Neural cell (in vitro differentiated cells): ENCODE measurements around the gene PCYT2.

ENCODE experiments used
- EP300 ChIP-seq: fragments of 450-650 bp; conservative IDR thresholded peaks from 2 replicates; pipeline ENCODE4 v1.6.1; 2014; ENCODE audit warnings: antibody characterized with exemption, mild to moderate bottlenecking, moderate library complexity; ENCODE audit not compliant: poor library complexity, severe bottlenecking
- EZH2 ChIP-seq: fragments of 200-600, 300-800 bp; shearing (Covaris generic), sonication (generic); IDR thresholded peaks from 2 replicates; pipeline ENCODE4 v1.6.1; 2014; ENCODE audit warnings: antibody characterized with exemption, low read length, borderline replicate concordance, mild to moderate bottlenecking; ENCODE audit not compliant: insufficient read depth, poor library complexity, severe bottlenecking
- MXI1 ChIP-seq: fragments of 450-650 bp; conservative IDR thresholded peaks from 2 replicates; pipeline ENCODE4 v1.6.1; 2014; ENCODE audit warnings: antibody characterized with exemption, mild to moderate bottlenecking; ENCODE audit not compliant: poor library complexity, severe bottlenecking
- POLR2AphosphoS5 ChIP-seq: IDR thresholded peaks from 2 replicates; pipeline ENCODE4 v1.6.1; 2012
- RAD21 ChIP-seq: fragments of 450-650 bp; conservative IDR thresholded peaks from 2 replicates; pipeline ENCODE4 v1.6.1; 2014; ENCODE audit warnings: antibody characterized with exemption, mild to moderate bottlenecking, moderate library complexity
- SMC3 ChIP-seq: fragments of 450-650 bp; conservative IDR thresholded peaks from 2 replicates; pipeline ENCODE4 v1.6.1; 2014; ENCODE audit warnings: antibody characterized with exemption, mild to moderate bottlenecking, moderate library complexity; ENCODE audit not compliant: poor library complexity
- TAF1 ChIP-seq: IDR thresholded peaks from 2 replicates; pipeline ENCODE4 v1.6.1; 2012; ENCODE audit warnings: low read depth
- TF ChIP-seq, protein P1 (sequence below): fragments of 450-650 bp; IDR thresholded peaks from 2 replicates; pipeline ENCODE4 v1.5.1; 2014; ENCODE audit warnings: antibody characterized with exemption, mild to moderate bottlenecking, moderate library complexity; ENCODE audit not compliant: poor library complexity, severe bottlenecking
- TF ChIP-seq, protein P2 (sequence below): IDR thresholded peaks from 2 replicates; pipeline ENCODE4 v1.6.1; 2012; ENCODE audit warnings: borderline replicate concordance

DNA sequence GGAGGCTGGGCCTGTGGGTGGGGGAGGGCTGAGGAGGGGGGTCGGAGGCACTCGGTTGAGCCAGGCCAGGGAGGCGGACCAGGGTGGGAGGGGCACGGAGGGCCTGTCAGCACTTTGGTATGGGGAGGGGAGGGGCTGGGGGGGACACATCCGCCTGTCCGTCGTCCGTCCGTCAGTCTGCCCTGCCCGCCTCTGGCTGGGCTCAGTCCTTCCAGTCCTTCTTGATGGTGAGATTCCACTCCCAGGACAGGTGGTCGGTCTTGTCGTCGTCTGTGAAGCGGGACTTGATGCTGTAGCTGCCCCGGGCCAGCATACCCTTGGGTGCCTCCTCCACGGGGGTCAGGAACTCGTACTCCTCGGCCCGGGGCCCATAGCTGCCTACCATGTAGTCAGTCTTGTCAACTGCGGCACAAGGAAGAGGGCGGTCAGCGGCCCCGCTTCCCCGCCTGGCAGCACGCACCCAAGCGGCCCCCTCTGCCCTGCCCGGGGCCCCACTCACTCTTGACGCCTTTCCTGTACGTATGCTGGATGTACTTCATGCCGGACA is 42.5 kb downstream of the PCYT2 start:
- TF ChIP-seq EZH2 (no peak), EP300 (no peak), POLR2AphosphoS5 (no peak), SMC3 (no peak), RAD21 (no peak), TAF1 (no peak), MXI1 (no peak)
- TF ChIP-seq, protein P1, sequence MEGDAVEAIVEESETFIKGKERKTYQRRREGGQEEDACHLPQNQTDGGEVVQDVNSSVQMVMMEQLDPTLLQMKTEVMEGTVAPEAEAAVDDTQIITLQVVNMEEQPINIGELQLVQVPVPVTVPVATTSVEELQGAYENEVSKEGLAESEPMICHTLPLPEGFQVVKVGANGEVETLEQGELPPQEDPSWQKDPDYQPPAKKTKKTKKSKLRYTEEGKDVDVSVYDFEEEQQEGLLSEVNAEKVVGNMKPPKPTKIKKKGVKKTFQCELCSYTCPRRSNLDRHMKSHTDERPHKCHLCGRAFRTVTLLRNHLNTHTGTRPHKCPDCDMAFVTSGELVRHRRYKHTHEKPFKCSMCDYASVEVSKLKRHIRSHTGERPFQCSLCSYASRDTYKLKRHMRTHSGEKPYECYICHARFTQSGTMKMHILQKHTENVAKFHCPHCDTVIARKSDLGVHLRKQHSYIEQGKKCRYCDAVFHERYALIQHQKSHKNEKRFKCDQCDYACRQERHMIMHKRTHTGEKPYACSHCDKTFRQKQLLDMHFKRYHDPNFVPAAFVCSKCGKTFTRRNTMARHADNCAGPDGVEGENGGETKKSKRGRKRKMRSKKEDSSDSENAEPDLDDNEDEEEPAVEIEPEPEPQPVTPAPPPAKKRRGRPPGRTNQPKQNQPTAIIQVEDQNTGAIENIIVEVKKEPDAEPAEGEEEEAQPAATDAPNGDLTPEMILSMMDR = no peak
- TF ChIP-seq, protein P2, sequence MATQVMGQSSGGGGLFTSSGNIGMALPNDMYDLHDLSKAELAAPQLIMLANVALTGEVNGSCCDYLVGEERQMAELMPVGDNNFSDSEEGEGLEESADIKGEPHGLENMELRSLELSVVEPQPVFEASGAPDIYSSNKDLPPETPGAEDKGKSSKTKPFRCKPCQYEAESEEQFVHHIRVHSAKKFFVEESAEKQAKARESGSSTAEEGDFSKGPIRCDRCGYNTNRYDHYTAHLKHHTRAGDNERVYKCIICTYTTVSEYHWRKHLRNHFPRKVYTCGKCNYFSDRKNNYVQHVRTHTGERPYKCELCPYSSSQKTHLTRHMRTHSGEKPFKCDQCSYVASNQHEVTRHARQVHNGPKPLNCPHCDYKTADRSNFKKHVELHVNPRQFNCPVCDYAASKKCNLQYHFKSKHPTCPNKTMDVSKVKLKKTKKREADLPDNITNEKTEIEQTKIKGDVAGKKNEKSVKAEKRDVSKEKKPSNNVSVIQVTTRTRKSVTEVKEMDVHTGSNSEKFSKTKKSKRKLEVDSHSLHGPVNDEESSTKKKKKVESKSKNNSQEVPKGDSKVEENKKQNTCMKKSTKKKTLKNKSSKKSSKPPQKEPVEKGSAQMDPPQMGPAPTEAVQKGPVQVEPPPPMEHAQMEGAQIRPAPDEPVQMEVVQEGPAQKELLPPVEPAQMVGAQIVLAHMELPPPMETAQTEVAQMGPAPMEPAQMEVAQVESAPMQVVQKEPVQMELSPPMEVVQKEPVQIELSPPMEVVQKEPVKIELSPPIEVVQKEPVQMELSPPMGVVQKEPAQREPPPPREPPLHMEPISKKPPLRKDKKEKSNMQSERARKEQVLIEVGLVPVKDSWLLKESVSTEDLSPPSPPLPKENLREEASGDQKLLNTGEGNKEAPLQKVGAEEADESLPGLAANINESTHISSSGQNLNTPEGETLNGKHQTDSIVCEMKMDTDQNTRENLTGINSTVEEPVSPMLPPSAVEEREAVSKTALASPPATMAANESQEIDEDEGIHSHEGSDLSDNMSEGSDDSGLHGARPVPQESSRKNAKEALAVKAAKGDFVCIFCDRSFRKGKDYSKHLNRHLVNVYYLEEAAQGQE = no peak
